Sigmoid colon (tissue), 7 donors: Measurements from ENCODE around the gene CORO2B. TPM values are rescaled to one million over a fixed set of nuclear protein-coding genes. Genes with fewer than 3 reads are reported as not detected.
A peak's percentile ranks its signal among the peaks of the same experiment; 100 is the strongest.

ENCODE experiments used
- DNase-seq: peaks from one replicate; pipeline ENCODE4 v3.0.0-alpha.2; 2019
- H3K27ac ChIP-seq, 4 donors: fragments of 200-600 bp; sonication (generic); one replicate each; pipeline ENCODE4 v1.5.1; 2016 to 2019; ENCODE audit warnings: mild to moderate bottlenecking in 1 of 4
- H3K27me3 ChIP-seq, 3 donors: fragments of 200-600 bp; sonication (generic); one replicate each; pipeline ENCODE4 v1.5.1; 2019; ENCODE audit warnings: mild to moderate bottlenecking in 1 of 3
- H3K36me3 ChIP-seq, 4 donors: fragments of 200-600 bp; sonication (generic); one replicate each; pipeline ENCODE4 v1.5.1; 2016 to 2019
- H3K4me1 ChIP-seq, 4 donors: fragments of 200-600 bp; sonication (generic); one replicate each; pipeline ENCODE4 v1.5.1; 2017 to 2019
- H3K4me3 ChIP-seq, 4 donors: fragments of 200-600 bp; sonication (generic); one replicate each; pipeline ENCODE4 v1.5.1; 2017 to 2019; ENCODE audit warnings: mild to moderate bottlenecking in 2 of 4, moderate library complexity in 1 of 4
- H3K9me3 ChIP-seq, 4 donors: fragments of 200-600 bp in 3 of 4; sonication (generic) in 3 of 4; one replicate each; pipeline versions ENCODE4 v1.5.1 to v1.6.1; 2013 to 2019
- EP300 ChIP-seq, 4 donors: sonication (generic); formaldehyde crosslinking; IDR thresholded peaks; one replicate each; pipeline ENCODE4 v1.6.1; 2017; ENCODE audit warnings: antibody characterized with exemption in 4 of 4
- POLR2A ChIP-seq, 2 donors: fragments of 450-650 bp; IDR thresholded peaks; one replicate each; pipeline ENCODE4 v1.6.1; 2016; ENCODE audit warnings: antibody characterized with exemption in 2 of 2, mild to moderate bottlenecking in 2 of 2, moderate library complexity in 2 of 2
- POLR2AphosphoS5 ChIP-seq, 4 donors: sonication (generic); formaldehyde crosslinking; IDR thresholded peaks; one replicate each; pipeline ENCODE4 v1.6.1; 2017; ENCODE audit warnings: antibody characterized with exemption in 4 of 4
- WGBS, 2 donors: extraction: QIAGEN DNeasy Blood & Tissue Kit; methylation state at CpG; one replicate each; pipeline ENCODE4 v1.1.7; 2013; 5-methylcytosine and 5-hydroxymethylcytosine counted together
- intact Hi-C: fragments of 100-400 bp; cut with DNase I; formaldehyde crosslinking; loops from one replicate; pipeline ENCODE4 v1.15.1; 2023
- polyA plus RNA-seq, 3 donors: library from polyadenylated mRNA; stranded (reverse); fragments of 200-250 nt; gene quantifications; one replicate each; pipeline ENCODE4 v1.2.3, GENCODE V29; 2013
- total RNA-seq, 4 donors: library from RNA; depleted of rRNA; stranded (reverse); fragments of >200 nt; gene quantifications; one replicate each; pipeline ENCODE4 v1.1.0, GENCODE V29; 2016
- TF ChIP-seq, protein P1 (sequence below), 4 experiments: fragments of 450-650 bp in 3 of 4; fragments of 200-600 bp in 1 of 4; IDR thresholded peaks; one replicate each; pipeline ENCODE4 v1.5.1; 2016 to 2019; ENCODE audit warnings: antibody characterized with exemption in 4 of 4, mild to moderate bottlenecking in 3 of 4, moderate library complexity in 2 of 4
- donor health status: healthy with polysubstance abuse.
- donor health status: Bipolar disorder and iron deficiency.
- donor health status: healthy.

The CORO2B gene
- total and polyA plus RNA-seq, 7 donors = 0.46 to 3.9 (median 3.1) TPM

DNA sequence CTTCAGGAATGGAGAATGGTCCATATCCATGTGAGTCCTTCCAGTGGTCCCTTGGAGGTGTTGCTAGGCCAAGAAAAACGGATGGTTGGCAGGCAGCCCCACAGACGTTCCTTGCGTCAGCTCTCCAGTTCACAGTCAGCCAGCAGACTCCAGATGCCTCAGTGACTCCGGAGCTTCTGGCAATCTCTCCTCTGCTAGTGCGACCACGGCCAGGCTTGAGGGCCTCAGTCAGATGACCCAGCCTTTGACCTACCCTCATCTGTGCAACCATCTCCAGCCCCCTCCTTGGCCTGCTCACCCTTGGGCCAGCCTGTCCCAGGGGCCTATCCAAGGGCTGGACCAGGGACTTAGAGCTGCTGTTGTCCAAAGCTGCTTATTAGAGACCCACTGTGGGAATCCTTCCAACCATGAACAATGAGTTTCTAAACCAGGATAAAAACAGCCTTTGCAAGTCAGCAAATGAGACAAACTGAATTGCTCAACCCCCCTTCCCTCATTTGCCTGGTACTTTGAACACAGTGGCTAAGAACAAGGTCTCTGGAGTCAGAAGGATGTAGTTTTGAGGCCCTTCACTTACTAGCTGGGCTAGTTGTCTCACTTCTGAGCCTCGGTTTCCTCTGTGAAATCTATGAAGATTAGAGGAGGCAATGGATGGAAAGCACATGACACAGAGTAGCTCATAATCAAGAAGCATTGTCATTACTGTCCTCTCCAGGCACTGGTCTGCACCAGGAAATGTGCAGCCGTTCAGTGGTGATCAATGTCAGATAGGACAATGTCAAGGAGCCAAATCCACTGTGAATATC, 197.1 kb downstream of the CORO2B start:
- peak; percentile 95 for DNase-seq
- Histone ChIP-seq H3K27me3 (no peaks in the 10 kb centered on the region), H3K9me3 (no peaks in the 10 kb centered on the region), H3K4me1 (peaks cover 0 to 24% (median 20%) of the 10 kb centered on the region in 4 donors), H3K36me3 (peaks cover 0 to 32% (median 8%) of the 10 kb centered on the region in 4 donors), H3K4me3 (no peak overlapping the region), H3K27ac (peak overlapping the region; percentile 45 to 67 (median 52))
- TF ChIP-seq POLR2A (IDR thresholded peaks at IDR 0.05) (no peak), POLR2AphosphoS5 (IDR thresholded peaks at IDR 0.05) (peak in 2 of 4 donors; percentile 10 to 40)
- intact Hi-C loops = no loop called here
- 79 to 81% methylated on average over 8 of the region's 8 CpGs for WGBS, 2 donors

DNA sequence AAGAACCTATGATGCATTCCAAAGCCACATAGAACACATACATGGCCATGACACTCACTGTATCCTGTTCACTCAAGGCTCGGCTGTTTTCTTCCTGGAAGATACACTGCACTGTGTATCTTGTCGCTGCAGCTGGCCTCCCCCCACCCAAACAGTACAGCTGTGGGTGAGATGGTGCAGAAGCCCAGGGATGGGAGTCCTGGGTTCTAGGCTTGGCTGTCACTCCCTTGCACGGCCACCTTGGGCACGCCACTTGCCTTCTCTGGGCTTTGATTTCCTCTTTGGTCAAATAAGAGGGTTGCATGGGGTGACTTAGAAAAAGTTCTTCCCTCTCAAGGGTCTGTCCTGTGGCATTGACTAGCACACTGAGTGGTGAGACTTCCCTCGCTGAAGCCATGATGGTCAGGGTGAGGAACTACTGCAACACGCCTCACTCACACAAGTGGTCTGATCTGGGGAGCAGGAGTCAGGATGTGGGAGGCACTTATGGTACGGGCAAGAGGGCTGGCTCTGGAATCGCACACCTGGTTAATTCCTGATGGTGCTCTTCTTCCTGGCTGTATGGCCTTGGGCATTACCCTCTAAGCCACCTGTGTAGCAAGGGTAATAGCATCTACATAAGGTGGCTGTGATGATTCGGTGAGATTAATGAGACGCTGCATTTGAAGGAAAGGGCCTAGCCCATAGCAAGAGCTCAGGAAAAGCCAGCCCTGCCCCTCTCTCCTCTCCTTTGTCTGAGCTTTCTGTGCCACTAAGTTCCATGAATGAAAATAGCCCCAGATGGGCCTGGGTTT, 197.9 kb downstream of the CORO2B start:
- intact Hi-C loops = no loop called here
- peak overlapping the region; percentile 45 to 67 (median 52) for H3K27ac ChIP-seq
- 89 to 92% methylated on average over 10 of the region's 10 CpGs for WGBS, 2 donors
- H3K4me3 ChIP-seq = no peak overlapping the region
- H3K36me3 ChIP-seq = peaks cover 2 to 37% (median 9%) of the 10 kb centered on the region in 4 donors
- peaks cover 0 to 24% (median 20%) of the 10 kb centered on the region in 4 donors for H3K4me1 ChIP-seq
- H3K27me3 ChIP-seq = no peaks in the 10 kb centered on the region
- TF ChIP-seq POLR2AphosphoS5 (IDR thresholded peaks at IDR 0.05) (no peak), POLR2A (IDR thresholded peaks at IDR 0.05) (no peak), EP300 (IDR thresholded peaks at IDR 0.05) (no peak)
- TF ChIP-seq, protein P1, sequence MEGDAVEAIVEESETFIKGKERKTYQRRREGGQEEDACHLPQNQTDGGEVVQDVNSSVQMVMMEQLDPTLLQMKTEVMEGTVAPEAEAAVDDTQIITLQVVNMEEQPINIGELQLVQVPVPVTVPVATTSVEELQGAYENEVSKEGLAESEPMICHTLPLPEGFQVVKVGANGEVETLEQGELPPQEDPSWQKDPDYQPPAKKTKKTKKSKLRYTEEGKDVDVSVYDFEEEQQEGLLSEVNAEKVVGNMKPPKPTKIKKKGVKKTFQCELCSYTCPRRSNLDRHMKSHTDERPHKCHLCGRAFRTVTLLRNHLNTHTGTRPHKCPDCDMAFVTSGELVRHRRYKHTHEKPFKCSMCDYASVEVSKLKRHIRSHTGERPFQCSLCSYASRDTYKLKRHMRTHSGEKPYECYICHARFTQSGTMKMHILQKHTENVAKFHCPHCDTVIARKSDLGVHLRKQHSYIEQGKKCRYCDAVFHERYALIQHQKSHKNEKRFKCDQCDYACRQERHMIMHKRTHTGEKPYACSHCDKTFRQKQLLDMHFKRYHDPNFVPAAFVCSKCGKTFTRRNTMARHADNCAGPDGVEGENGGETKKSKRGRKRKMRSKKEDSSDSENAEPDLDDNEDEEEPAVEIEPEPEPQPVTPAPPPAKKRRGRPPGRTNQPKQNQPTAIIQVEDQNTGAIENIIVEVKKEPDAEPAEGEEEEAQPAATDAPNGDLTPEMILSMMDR (IDR thresholded peaks at IDR 0.05) = no peak
- no peaks in the 10 kb centered on the region for H3K9me3 ChIP-seq
- no peak for DNase-seq

Other genes with a start within 250 kb of the CORO2B start
- gene ITGA11, start 146.8 kb upstream of the CORO2B start, total RNA-seq = 1 to 10 TPM in 3 of 4 donors, under 1 TPM in 1; 0.95 to 6.1 (median 2.7) TPM
- gene ITGA11, start 146.8 kb upstream of the CORO2B start, polyA plus RNA-seq = 1 to 10 TPM in 1 of 3 donors, under 1 TPM in 2; 0.71 to 2.4 (median 0.92) TPM
- gene ANP32A, start 241.9 kb downstream of the CORO2B start, total RNA-seq = 10 to 100 TPM; 37.6 to 71.2 (median 58.9) TPM
- gene ANP32A, start 241.9 kb downstream of the CORO2B start, polyA plus RNA-seq = 100 to 1,000 TPM in 1 of 3 donors, 10 to 100 TPM in 2; 67.3 to 152 (median 82.1) TPM